ENCODE data around the gene TRIM59.

TRIM59 gene

DNA sequence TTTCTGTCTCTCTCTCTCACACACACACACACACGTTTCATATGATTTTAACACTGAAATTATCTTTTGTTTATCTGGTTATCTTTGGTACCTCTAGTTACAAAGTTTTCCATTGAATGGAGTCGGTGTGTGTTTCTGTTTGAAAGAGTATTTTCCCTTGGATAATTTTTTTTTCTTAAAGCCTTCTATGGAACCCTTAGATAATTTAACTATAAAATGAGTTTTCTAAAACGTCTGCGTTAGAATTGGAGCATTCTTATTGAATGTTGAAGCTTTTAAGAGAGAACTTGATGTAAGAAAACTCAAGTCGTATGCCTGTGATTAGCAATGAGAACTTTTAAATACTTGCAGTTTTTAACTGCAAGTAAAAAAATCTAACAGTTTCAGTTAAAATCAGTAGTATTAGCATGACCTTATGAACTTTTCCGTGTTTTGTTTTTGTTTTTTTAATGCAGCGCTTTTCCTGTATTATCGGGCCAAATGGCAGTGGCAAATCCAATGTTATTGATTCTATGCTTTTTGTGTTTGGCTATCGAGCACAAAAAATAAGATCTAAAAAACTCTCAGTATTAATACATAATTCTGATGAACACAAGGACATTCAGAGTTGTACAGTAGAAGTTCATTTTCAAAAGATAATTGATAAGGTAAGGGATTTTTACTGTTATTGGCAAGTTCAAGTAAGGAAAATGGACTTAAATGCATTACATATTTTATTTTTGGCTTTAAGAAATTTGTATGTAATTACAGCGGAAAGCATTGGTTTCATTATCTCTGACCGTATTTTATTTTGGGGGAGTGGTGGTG lies 47.2 kb downstream of the TRIM59 start:
- no peak for DNase-seq

DNA sequence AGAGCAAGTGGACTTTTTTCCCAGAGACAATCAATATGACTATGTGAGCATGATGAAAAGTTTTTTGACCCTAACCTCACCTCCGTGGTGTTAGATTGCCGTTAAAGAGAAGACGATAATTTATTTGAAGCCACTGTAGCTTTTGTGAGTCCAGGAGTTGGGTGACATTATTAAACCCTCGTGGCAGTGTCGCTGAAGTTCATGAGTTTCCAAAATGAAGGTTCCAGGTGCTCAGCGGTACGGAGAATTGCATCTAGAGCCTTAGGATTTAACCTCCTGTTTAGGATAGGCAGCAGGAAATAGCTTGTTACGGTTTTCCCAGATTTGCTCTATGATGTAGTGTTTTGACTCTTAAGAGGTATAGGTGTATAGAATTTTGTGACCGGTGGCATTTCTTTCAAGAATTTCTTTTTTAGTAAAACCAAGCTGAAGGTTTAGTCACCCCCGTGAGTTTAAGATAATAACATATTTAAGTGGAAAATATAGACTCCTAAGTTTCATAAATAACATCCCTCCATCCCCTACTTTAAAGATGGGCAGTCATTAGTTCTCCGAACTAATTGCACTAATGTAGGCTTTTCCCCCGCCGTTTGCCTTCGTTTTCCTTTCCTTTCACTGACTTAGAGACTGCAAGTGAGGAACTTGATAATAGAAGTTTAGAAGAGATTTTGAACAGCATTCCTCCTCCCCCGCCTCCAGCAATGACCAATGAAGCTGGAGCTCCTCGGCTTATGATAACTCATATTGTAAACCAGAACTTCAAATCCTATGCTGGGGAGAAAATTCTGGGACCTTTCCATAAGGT lies 48.1 kb downstream of the TRIM59 start:
- peak in 1 of 2 experiments; percentile 43 for DNase-seq

DNA sequence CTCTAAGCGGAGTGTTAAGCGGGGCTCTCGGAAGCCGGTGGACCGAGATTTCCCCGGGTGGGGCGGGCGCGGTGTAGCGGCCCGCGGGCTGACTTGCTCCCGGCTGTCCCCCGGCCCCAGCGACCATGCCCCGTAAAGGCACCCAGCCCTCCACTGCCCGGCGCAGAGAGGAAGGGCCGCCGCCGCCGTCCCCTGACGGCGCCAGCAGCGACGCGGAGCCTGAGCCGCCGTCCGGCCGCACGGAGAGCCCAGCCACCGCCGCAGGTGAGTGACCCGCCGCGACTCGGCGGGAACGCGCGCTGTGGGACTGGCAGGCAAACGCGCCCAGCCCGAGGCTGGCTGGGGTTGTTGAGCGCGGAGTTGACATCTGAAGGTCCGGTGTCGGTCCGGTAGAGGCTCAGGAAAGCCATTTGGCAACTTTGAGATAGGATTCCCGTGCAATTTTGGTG lies 48.9 kb downstream of the TRIM59 start:
- peak in 1 of 2 experiments; percentile 52 for DNase-seq

DNA sequence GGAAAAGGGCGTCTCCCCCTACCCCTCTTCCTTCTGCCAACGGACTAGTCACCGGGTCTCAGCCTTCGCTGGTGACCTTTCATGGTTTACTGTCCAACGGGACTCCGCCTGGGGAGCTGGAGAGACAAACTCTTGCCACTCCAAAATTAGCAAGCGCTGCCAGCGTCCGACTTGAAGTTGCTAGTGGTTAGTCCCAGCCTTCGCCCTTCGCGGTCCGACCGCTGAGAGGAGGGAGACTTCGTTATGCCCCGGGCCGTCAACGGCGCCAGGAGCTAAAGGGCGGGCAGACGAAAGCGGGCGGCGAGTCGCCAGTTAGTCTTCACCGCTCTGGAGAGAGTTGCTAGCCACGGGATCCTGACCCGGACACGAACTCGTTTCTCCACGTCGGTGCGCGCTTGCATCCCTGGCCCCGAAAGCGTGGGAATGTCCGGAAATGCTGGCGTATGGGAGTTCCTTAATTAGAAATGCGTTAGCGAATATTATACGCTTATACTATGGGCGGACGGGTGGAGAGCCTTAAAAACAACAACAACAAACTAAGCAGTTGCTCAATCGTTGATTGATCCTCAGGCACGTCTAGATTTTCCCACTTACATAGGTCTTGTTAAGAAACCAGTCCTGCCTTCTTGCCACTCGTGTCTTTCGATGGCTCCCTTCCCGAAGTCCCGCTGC lies 49.4 kb downstream of the TRIM59 start:
- DNase-seq = peak; percentile 42 to 60

DNA sequence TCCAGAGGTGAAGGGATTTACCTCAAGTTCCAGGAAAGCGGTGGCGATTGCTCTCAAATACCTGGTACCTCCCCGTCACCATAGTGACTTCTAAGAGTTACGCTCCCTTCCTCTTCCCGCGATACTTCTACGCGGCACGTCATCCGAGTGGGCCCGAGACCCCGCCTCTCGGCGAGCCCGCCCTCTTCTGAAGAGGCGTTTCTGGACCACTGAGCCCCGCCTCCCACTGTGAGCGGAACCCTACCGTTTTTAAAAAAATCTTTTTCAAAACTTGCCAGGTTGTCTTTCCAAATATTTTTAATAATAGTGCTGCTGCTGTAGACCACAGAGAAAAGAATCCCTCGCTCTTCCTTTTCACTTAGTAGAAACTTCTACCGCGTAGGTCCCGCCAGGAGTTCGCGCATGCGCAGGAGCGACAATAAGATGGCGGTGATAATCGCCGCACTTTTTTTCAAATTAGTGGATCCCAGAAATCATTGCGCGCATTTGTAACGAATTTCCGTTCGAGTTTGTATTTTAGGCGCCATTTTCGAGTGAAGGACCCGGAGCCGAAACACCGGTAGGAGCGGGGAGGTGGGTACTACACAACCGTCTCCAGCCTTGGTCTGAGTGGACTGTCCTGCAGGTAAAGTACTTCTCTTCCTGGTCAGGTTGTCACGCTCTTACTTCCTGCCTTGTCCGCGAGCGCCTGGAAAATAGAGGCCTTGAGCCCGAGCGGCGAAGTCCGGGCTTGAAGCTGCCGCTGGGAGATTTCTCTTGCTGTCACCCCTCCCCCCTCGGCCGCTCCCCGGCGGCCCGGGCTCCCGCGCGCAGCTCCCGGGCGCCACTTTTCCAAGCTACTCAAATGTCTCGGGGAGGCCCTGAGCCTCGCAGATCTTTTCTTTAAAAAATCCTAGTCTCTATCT lies 50.2 kb downstream of the TRIM59 start, which contains the start of the genes IFT80 and SMC4:
Gene IFT80, minus strand, starts transcription at position 101 of the 905 bp plus-strand sequence. CDS start 14,625 bp downstream, outside the sequence.
Gene SMC4, plus strand, starts transcription at position 526 of the 905 bp plus-strand sequence. CDS start 1,177 bp downstream, outside the sequence.
- peak; percentile 98 to 99 for DNase-seq

DNA sequence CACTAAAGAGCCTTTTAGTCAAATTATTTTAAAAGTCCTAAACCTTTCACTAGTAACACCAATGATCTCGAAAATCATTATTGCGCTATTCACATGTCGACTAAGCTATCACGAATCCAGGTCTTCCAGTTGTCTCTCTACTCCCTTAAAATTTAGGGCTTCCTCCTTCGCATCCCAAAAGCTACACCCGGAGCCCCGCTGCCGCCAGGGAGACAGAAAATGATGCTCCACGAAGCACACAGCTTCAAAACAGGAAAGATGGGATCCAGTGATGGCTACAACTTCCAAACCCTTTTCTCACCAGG lies 50.8 kb downstream of the TRIM59 start:
- no peak for DNase-seq

DNA sequence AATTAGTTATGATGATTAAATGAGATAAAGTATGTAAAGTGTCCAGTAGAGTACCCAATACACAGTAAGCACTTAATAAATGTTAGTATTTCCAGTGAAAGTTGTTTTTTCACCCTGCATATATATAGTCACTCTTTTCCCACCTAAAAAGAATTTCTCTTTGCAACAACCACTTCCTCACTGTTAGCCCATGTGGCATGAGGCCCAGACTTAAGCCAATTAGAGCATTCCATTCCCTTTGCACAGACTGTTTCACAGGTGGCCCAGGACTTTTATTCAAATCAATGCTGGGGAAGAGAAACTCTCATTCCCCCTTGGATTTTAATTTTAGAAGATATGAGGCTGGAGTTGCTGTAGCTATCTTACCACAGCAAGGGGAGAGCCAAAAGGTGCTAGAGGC lies 54.3 kb downstream of the TRIM59 start:
- DNase-seq = peak in 1 of 2 experiments; percentile 21

DNA sequence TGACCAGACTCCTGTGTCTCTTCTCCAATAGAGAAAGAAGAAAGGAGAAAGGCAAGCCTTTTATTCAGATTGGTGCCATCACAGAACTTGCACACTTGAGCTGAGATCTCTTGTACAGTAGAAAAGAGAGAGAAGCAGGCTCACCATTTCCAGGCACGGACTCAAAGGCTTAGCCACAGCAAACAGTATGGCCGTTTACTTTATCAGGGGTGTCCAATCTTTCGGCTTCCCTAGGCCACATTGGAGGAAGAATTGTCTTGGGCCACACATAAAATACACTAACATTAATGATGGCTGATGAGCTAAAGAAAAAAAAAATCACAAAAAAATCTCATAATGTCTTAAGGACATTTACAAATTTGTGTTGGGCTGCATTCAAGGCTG lies 55.6 kb downstream of the TRIM59 start:
- no peak for DNase-seq

DNA sequence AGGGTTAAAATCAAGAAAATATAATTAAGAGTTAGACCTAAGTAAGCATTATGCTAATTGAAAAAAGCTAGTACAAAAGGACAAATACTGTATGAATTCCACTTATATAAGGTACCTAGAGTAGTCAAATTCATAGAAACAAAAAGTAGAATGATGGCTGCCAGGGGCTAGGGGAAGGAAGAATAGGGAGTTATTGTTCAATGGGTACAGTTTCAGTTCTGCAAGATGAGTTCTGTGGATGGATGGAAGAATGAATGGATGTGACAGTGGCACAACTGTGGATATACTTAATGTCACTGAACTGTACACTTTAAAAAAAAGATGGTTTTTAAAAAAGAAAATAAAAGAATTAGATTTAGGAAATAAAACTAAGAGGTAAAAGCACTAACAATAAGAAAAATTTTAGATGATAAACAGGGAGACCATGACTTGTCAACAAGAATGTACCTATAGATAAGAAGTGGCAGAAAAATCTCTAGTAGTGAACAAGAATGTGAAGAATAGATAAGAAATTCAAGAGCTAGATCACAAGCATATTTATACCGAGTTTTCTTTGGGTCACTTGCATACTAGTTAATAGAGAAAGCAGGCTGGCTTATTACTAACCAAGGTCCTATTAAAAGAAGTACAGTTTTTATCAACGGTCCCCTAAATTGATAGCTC lies 56.1 kb downstream of the TRIM59 start:
- DNase-seq = no peak

DNA sequence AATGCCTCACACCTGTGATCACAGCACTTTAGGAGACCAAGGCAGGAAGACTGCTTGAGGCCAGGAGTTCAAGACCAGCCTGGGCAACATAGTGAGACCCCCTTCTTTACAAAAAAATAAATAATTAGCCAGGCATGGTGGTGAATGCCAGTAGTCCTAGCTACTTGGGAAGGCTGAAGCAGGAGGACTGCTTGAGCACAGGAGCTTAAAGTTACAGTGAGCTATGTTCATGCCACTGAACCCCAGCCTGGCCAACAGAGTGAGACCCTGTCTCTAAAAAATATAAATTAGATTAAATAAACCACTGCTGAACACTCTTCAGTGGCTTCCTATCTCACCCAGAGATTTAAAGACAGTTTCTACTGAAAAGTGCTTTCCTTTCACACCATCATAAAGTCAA lies 56.8 kb downstream of the TRIM59 start:
- DNase-seq = no peak

DNA sequence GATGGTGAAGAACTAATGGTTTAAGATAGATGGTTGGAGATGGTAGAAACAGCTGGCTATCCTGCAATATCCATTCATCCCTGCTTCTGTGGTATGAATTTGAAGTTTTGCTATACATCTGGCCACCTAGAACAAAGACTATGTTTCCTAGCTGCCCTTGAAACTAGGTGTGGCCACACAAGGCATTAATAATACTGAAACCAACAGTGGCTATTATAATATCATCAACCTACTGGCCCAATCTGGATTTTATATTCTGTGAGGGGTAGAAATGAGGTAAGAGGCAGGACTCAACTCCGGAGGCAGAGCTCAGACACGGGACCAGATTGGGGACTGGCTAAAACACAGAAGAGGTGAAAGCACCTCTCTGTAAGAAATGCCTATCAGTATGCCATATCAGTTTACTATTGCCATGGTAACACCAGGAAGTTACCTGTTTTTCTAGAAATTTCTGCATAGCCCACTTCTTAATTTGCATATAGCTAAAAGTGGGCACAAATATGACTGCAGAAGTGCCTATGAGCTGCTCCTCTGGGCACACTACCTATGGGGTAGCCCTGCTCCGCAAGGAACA lies 58.9 kb downstream of the TRIM59 start:
- DNase-seq = no peak

All from NCI-H2081 (cell line).